ENCODE results near the gene FMNL2. TPM values are rescaled to one million over a fixed set of nuclear protein-coding genes. Genes with fewer than 3 reads are reported as not detected.

Gene FMNL2
- total and polyA plus RNA-seq, 4 donors, result 81.1 to 173 (median 146) TPM

DNA sequence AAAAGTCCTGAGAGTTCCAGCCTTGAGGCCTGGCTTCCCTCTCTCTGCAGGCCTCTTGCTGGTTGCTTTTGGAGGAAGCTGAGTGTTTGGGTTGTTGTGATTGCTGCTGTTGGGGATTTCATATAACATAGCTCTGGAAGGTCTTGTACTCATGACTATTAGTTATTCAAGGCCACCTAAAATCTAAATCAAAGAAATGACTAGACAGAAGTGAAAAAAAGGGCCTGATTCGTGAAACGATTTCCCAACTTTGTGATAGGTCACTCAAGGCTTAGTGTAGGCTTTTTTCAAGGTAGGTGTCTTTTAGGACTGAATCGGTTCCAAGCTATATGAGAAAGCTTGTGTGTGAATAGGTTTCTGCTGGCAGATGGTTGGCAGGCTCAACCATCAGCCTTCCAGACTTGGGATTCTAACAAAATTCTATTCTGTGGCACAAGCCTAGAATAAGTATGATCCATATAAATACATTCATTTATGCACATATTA, 164.4 kb downstream of the FMNL2 start:
- DNase-seq (ENCODE audit: low read depth in 4 of 6, low spot score in 6 of 6), result peak in 1 of 6 donors; percentile 79
- Histone ChIP-seq H3K9me3 (ENCODE audit: control insufficient read depth, insufficient read depth, low read length) (no peaks in the 10 kb centered on the region), H3K27ac (ENCODE audit: low read depth, low read length) (peak overlapping the region; percentile 75), H3K4me3 (ENCODE audit: low read depth, low read length) (no peak overlapping the region), H3K4me1 (ENCODE audit: control insufficient read depth, insufficient read depth, low read length) (peaks cover 7% of the 10 kb centered on the region), H3K27me3 (ENCODE audit: control insufficient read depth, insufficient read depth, low read length) (no peaks in the 10 kb centered on the region), H3K36me3 (ENCODE audit: control insufficient read depth, insufficient read depth, low read length) (no peaks in the 10 kb centered on the region)
- 0% methylated on average over 1 of the region's 3 CpGs for WGBS (ENCODE audit: insufficient coverage)

DNA sequence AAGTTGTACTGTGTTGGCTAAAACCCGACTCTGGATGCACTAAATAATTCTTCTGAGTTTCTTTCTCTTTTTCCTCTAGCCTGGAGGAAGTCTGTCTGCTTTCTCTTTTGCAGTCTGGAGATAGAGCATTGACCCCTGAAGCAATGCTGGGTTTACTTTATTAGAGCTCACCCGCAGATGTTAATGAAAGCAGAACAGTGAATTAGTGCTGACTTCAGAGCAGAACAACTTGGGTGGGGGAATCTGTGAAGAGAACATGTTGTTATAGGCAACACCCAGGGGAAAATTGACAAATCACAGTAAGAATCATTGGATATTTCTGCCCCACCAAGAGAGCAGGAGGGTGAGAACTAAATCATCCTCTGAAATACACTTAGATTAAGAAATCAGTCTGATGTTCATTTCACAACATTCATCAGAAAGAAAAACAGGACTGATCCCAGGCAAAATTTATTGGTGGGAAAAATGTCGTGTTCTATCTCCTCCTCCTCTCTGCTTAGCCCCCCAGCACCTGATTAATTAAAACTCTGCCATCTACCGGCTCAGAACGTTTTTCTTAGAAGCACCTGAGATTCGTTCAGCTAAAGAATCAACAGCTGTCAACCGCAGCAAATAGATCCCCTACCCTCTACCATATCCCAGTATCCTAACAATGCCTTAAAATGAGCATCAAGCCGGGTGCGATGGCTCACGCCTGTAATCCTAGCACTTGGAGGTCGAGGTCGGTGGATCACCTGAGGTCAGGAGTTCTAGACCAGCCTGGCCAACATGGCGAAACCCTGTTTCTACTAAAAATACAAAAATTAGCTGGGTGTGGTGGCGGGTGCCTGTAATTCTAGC, 165.1 kb downstream of the FMNL2 start:
- peaks cover 7% of the 10 kb centered on the region for H3K4me1 ChIP-seq (ENCODE audit: control insufficient read depth, insufficient read depth, low read length)
- peak in 2 of 6 donors; percentile 46 to 60 for DNase-seq (ENCODE audit: low read depth in 4 of 6, low spot score in 6 of 6)

GRCh38 chr2:152500772-152501171, 165.8 kb downstream of the FMNL2 start:
- H3K4me3 ChIP-seq (ENCODE audit: low read depth, low read length), result no peak overlapping the region
- 100% methylated on average over 1 of the region's 8 CpGs for WGBS (ENCODE audit: insufficient coverage)
- peak overlapping the region; percentile 75 for H3K27ac ChIP-seq (ENCODE audit: low read depth, low read length)
- no peaks in the 10 kb centered on the region for H3K9me3 ChIP-seq (ENCODE audit: control insufficient read depth, insufficient read depth, low read length)
- H3K27me3 ChIP-seq (ENCODE audit: control insufficient read depth, insufficient read depth, low read length), result no peaks in the 10 kb centered on the region
- H3K36me3 ChIP-seq (ENCODE audit: control insufficient read depth, insufficient read depth, low read length), result no peaks in the 10 kb centered on the region
- DNase-seq (ENCODE audit: low read depth in 4 of 6, low spot score in 6 of 6), result no peak
- peaks cover 10% of the 10 kb centered on the region for H3K4me1 ChIP-seq (ENCODE audit: control insufficient read depth, insufficient read depth, low read length)

More for the DNA sequence above, 165.1 kb downstream of the FMNL2 start:
- no peaks in the 10 kb centered on the region for H3K36me3 ChIP-seq (ENCODE audit: control insufficient read depth, insufficient read depth, low read length)
- no peaks in the 10 kb centered on the region for H3K27me3 ChIP-seq (ENCODE audit: control insufficient read depth, insufficient read depth, low read length)
- 65% methylated on average over 8 of the region's 14 CpGs for WGBS (ENCODE audit: insufficient coverage)
- peak overlapping the region; percentile 75 for H3K27ac ChIP-seq (ENCODE audit: low read depth, low read length)
- no peak overlapping the region for H3K4me3 ChIP-seq (ENCODE audit: low read depth, low read length)
- no peaks in the 10 kb centered on the region for H3K9me3 ChIP-seq (ENCODE audit: control insufficient read depth, insufficient read depth, low read length)

DNA sequence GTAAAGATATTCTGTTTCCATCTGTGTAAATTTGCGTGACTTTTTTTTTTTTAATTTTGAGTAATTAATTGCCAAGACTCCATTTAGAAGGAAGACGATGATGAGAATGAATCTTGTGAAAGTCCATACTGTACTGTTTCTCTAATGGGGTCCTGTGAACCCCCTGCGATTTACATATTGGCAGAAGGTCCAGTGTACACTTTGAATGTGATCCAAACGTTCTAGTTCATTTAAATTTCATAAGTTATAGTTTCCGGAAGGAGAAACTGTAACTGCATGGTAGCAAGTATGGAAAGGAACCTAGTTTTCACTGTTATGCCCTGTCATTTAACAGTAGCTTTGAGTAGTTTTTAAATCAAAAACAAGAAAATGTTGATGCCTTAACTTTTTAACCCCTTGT, 166.7 kb downstream of the FMNL2 start:
- Histone ChIP-seq H3K36me3 (ENCODE audit: control insufficient read depth, insufficient read depth, low read length) (no peaks in the 10 kb centered on the region), H3K4me3 (ENCODE audit: low read depth, low read length) (no peak overlapping the region), H3K27me3 (ENCODE audit: control insufficient read depth, insufficient read depth, low read length) (no peaks in the 10 kb centered on the region), H3K4me1 (ENCODE audit: control insufficient read depth, insufficient read depth, low read length) (peaks cover 10% of the 10 kb centered on the region), H3K27ac (ENCODE audit: low read depth, low read length) (no peak overlapping the region), H3K9me3 (ENCODE audit: control insufficient read depth, insufficient read depth, low read length) (no peaks in the 10 kb centered on the region)
- peak in 1 of 6 donors; percentile 59 for DNase-seq (ENCODE audit: low read depth in 4 of 6, low spot score in 6 of 6)
- no CpG with 5 or more reads among the region's 5 CpGs for WGBS (ENCODE audit: insufficient coverage)

- DNase-seq (ENCODE audit: low read depth in 4 of 6, low spot score in 6 of 6), result no peak
- H3K4me1 ChIP-seq (ENCODE audit: control insufficient read depth, insufficient read depth, low read length), result peaks cover 10% of the 10 kb centered on the region
- 71% methylated on average over 1 of the region's 3 CpGs for WGBS (ENCODE audit: insufficient coverage)
- no peaks in the 10 kb centered on the region for H3K9me3 ChIP-seq (ENCODE audit: control insufficient read depth, insufficient read depth, low read length)
- H3K36me3 ChIP-seq (ENCODE audit: control insufficient read depth, insufficient read depth, low read length), result no peaks in the 10 kb centered on the region
- H3K27ac ChIP-seq (ENCODE audit: low read depth, low read length), result no peak overlapping the region
- no peak overlapping the region for H3K4me3 ChIP-seq (ENCODE audit: low read depth, low read length)
- H3K27me3 ChIP-seq (ENCODE audit: control insufficient read depth, insufficient read depth, low read length), result no peaks in the 10 kb centered on the region
Observed at GRCh38 chr2:152504618-152505017, 169.6 kb downstream of the FMNL2 start.

GRCh38 chr2:152505495-152505906, 170.5 kb downstream of the FMNL2 start:
- no peak overlapping the region for H3K27ac ChIP-seq (ENCODE audit: low read depth, low read length)
- WGBS (ENCODE audit: insufficient coverage), result no CpG with 5 or more reads among the region's 9 CpGs

GRCh38 chr2:152506843-152507242, 171.9 kb downstream of the FMNL2 start:
- H3K27ac ChIP-seq (ENCODE audit: low read depth, low read length), result no peak overlapping the region
- no peaks in the 10 kb centered on the region for H3K27me3 ChIP-seq (ENCODE audit: control insufficient read depth, insufficient read depth, low read length)
- 100% methylated on average over 1 of the region's 4 CpGs for WGBS (ENCODE audit: insufficient coverage)
- H3K36me3 ChIP-seq (ENCODE audit: control insufficient read depth, insufficient read depth, low read length), result no peaks in the 10 kb centered on the region
- H3K4me3 ChIP-seq (ENCODE audit: low read depth, low read length), result no peak overlapping the region
- H3K4me1 ChIP-seq (ENCODE audit: control insufficient read depth, insufficient read depth, low read length), result peaks cover 3% of the 10 kb centered on the region
- no peaks in the 10 kb centered on the region for H3K9me3 ChIP-seq (ENCODE audit: control insufficient read depth, insufficient read depth, low read length)
- no peak for DNase-seq (ENCODE audit: low read depth in 4 of 6, low spot score in 6 of 6)

More at GRCh38 chr2:152505495-152505906, 170.5 kb downstream of the FMNL2 start:
- Histone ChIP-seq H3K4me1 (ENCODE audit: control insufficient read depth, insufficient read depth, low read length) (peaks cover 8% of the 10 kb centered on the region), H3K9me3 (ENCODE audit: control insufficient read depth, insufficient read depth, low read length) (no peaks in the 10 kb centered on the region), H3K4me3 (ENCODE audit: low read depth, low read length) (no peak overlapping the region), H3K27me3 (ENCODE audit: control insufficient read depth, insufficient read depth, low read length) (no peaks in the 10 kb centered on the region), H3K36me3 (ENCODE audit: control insufficient read depth, insufficient read depth, low read length) (no peaks in the 10 kb centered on the region)
- no peak for DNase-seq (ENCODE audit: low read depth in 4 of 6, low spot score in 6 of 6)

- Histone ChIP-seq H3K36me3 (ENCODE audit: control insufficient read depth, insufficient read depth, low read length) (no peaks in the 10 kb centered on the region), H3K9me3 (ENCODE audit: control insufficient read depth, insufficient read depth, low read length) (no peaks in the 10 kb centered on the region), H3K4me1 (ENCODE audit: control insufficient read depth, insufficient read depth, low read length) (peaks cover 3% of the 10 kb centered on the region), H3K27me3 (ENCODE audit: control insufficient read depth, insufficient read depth, low read length) (no peaks in the 10 kb centered on the region), H3K4me3 (ENCODE audit: low read depth, low read length) (no peak overlapping the region), H3K27ac (ENCODE audit: low read depth, low read length) (peak overlapping the region; percentile 54)
- no peak for DNase-seq (ENCODE audit: low read depth in 4 of 6, low spot score in 6 of 6)
- 89% methylated on average over 4 of the region's 6 CpGs for WGBS (ENCODE audit: insufficient coverage)
Observed at GRCh38 chr2:152507907-152508306, 172.9 kb downstream of the FMNL2 start.

DNA sequence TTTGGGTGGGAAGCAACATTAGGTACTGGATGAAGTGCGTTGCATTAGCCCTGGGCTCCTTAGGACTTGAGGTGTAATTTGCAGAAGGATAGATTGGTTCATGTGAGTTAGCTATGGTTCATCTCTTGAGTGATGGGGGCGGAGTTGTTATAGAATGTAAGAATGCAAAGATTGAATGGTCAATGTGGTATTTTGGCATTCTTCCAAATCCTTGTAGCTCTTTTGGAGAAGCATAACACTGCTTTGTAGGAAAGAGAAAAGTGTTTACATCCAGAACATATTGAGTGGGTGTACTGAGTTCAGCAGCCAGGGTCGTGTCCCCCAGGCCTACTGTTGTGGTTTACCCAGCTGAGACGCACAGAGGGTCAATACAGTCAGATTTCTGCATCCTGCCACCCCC, 173.5 kb downstream of the FMNL2 start:
- DNase-seq (ENCODE audit: low read depth in 4 of 6, low spot score in 6 of 6), result peak in 2 of 6 donors; percentile 22 to 69
- Histone ChIP-seq H3K36me3 (ENCODE audit: control insufficient read depth, insufficient read depth, low read length) (no peaks in the 10 kb centered on the region), H3K27me3 (ENCODE audit: control insufficient read depth, insufficient read depth, low read length) (no peaks in the 10 kb centered on the region), H3K9me3 (ENCODE audit: control insufficient read depth, insufficient read depth, low read length) (no peaks in the 10 kb centered on the region), H3K4me1 (ENCODE audit: control insufficient read depth, insufficient read depth, low read length) (peaks cover 3% of the 10 kb centered on the region), H3K4me3 (ENCODE audit: low read depth, low read length) (no peak overlapping the region), H3K27ac (ENCODE audit: low read depth, low read length) (peak overlapping the region; percentile 54)
- 36% methylated on average over 4 of the region's 4 CpGs for WGBS (ENCODE audit: insufficient coverage)

All from spinal cord (tissue), 10 donors.